SK-N-MC (cell line): ENCODE data around the gene PCYT2.

Experiments
- EZH2 ChIP-seq: fragments of 200-600 bp; sonication (generic); IDR thresholded peaks from one replicate; pipeline ENCODE4 v1.6.1; 2017; ENCODE audit warnings: antibody characterized with exemption
- POLR2AphosphoS5 ChIP-seq: IDR thresholded peaks from 2 replicates; pipeline ENCODE4 v1.6.1; 2012; ENCODE audit warnings: mild to moderate bottlenecking, low read depth, low read length, borderline replicate concordance

GRCh38 chr17:81935709-81936084 lies 24.5 kb upstream of the PCYT2 start:
- no peak for TF ChIP-seq POLR2AphosphoS5
- no peak for TF ChIP-seq EZH2
